Body of pancreas (tissue), 4 donors: Measurements from ENCODE around the gene FAM83F. TPM values are rescaled to one million over a fixed set of nuclear protein-coding genes. Genes with fewer than 3 reads are reported as not detected.
A peak's percentile ranks its signal among the peaks of the same experiment; 100 is the strongest.

Experiments used
- ATAC-seq: fragments of 150-250 bp; one replicate; pipeline ENCODE4 v1.9.1; 2016
- DNase-seq, 4 donors: peaks; one replicate each; pipeline ENCODE4 v3.0.0-alpha.2; 2019
- H3K27ac ChIP-seq, 4 donors: fragments of 200-600 bp; sonication (generic); 1 replicate in 3 of 4; 2 replicates in 1 of 4; pipeline versions ENCODE4 v1.5.1 to v1.6.1; 2016 to 2019; ENCODE audit warnings: mild to moderate bottlenecking in 1 of 4, mixed read lengths in 1 of 4, moderate library complexity in 1 of 4
- H3K27me3 ChIP-seq, 2 donors: fragments of 200-600 bp; sonication (generic); one replicate each; pipeline ENCODE4 v1.6.0; 2016; ENCODE audit warnings: mild to moderate bottlenecking in 1 of 2
- H3K36me3 ChIP-seq, 2 donors: fragments of 200-600 bp; sonication (generic); replicated peaks in 1 of 2; 2 replicates each; pipeline ENCODE4 v1.5.1; 2016; ENCODE audit warnings: low read depth in 2 of 2; ENCODE audit not compliant: insufficient read depth in 1 of 2
- H3K4me1 ChIP-seq: fragments of 200-600 bp; sonication (generic); one replicate; pipeline ENCODE4 v1.6.0; 2016
- H3K4me3 ChIP-seq, 2 donors: fragments of 200-600 bp; sonication (generic); 1 replicate in 1 of 2; 2 replicates in 1 of 2; pipeline ENCODE4 v1.5.1; 2016 to 2019
- H3K9me3 ChIP-seq, 3 donors: fragments of 200-600 bp; sonication (generic); 1 replicate in 2 of 3; 2 replicates in 1 of 3; pipeline ENCODE4 v1.5.1; 2016
- CTCF ChIP-seq, 7 experiments: fragments of 450-650 bp in 4 of 7; fragments of 200-600 bp in 3 of 7; sonication (generic) in 3 of 7; IDR thresholded peaks; one replicate each; pipeline ENCODE4 v1.5.1; 2016 to 2019; ENCODE audit warnings: antibody characterized with exemption in 7 of 7
- POLR2A ChIP-seq, 3 donors: fragments of 450-650 bp; IDR thresholded peaks; one replicate each; pipeline ENCODE4 v1.6.1; 2016; ENCODE audit warnings: antibody characterized with exemption in 3 of 3, mild to moderate bottlenecking in 2 of 3
- WGBS, 2 donors: methylation state at CpG; one replicate each; pipeline ENCODE4 v1.1.5; 2017; 5-methylcytosine and 5-hydroxymethylcytosine counted together
- intact Hi-C: fragments of 100-400 bp; cut with DNase I; formaldehyde crosslinking; loops from one replicate; pipeline ENCODE4 v1.15.1; 2023
- total RNA-seq, 2 donors: library from RNA; depleted of rRNA; stranded (reverse); fragments of >200 nt; gene quantifications; one replicate each; pipeline ENCODE4 v1.1.0, GENCODE V29; 2016

FAM83F gene
- total RNA-seq, 2 donors from 2014 or later = 8.9 to 9.1 TPM

GRCh38 chr22:39959640-39960447, 34.9 kb upstream of the FAM83F start, which contains the start of gene TMA7B:
Gene TMA7B (plus strand): TSS chr22:39960397. CDS start chr22:39964375, 3,978 bp downstream.
- intact Hi-C loops = no loop called here
- Histone ChIP-seq H3K36me3 (no peaks in the 10 kb centered on the region), H3K27me3 (no peaks in the 10 kb centered on the region), H3K27ac (peak within 1 kb of the TSS in 1 of 4 donors; percentile 39), H3K4me3 (no peak within 1 kb of the TSS), H3K9me3 (no peaks in the 10 kb centered on the region), H3K4me1 (no peaks in the 10 kb centered on the region)
- 74% methylated on average over 13 to 14 of the region's 14 CpGs for WGBS, 2 donors
- DNase-seq (no peak), ATAC-seq (peak; percentile 8)
- no peak for TF ChIP-seq CTCF (IDR thresholded peaks at IDR 0.05)
- no peak for TF ChIP-seq POLR2A (IDR thresholded peaks at IDR 0.05)

- Histone ChIP-seq H3K27ac (peak overlapping the region in 1 of 4 donors; percentile 39), H3K9me3 (no peaks in the 10 kb centered on the region), H3K27me3 (no peaks in the 10 kb centered on the region), H3K4me1 (no peaks in the 10 kb centered on the region), H3K4me3 (no peak overlapping the region), H3K36me3 (no peaks in the 10 kb centered on the region)
- 74 to 89% methylated on average over 13 of the region's 13 CpGs for whole genome bisulfite sequencing, 2 donors
- TF ChIP-seq CTCF (IDR thresholded peaks at IDR 0.05) (no peak), POLR2A (IDR thresholded peaks at IDR 0.05) (no peak)
- intact Hi-C loops = no loop called here
- ATAC-seq = no peak
- peak in 2 of 4 donors; percentile 15 to 61 for DNase-seq
These were observed 33.7 kb upstream of the FAM83F start for GRCh38 chr22:39960791-39961746.

- no peak for DNase-seq
- H3K4me3 ChIP-seq = no peak overlapping the region
- peaks cover 4% of the 10 kb centered on the region for H3K4me1 ChIP-seq
- no peak overlapping the region for H3K27ac ChIP-seq
- H3K27me3 ChIP-seq = no peaks in the 10 kb centered on the region
- no peak for TF ChIP-seq CTCF (IDR thresholded peaks at IDR 0.05)
- TF ChIP-seq POLR2A (IDR thresholded peaks at IDR 0.05) = no peak
- no peaks in the 10 kb centered on the region for H3K9me3 ChIP-seq
- intact Hi-C loops = no loop called here
- 86 to 93% methylated on average over 9 of the region's 9 CpGs for WGBS, 2 donors
- no peak for ATAC-seq
- no peaks in the 10 kb centered on the region for H3K36me3 ChIP-seq
These were observed 32.7 kb upstream of the FAM83F start for GRCh38 chr22:39962071-39962470.

- Histone ChIP-seq H3K9me3 (no peaks in the 10 kb centered on the region), H3K4me1 (peaks cover 25% of the 10 kb centered on the region), H3K27ac (no peak overlapping the region), H3K27me3 (no peaks in the 10 kb centered on the region), H3K4me3 (no peak overlapping the region), H3K36me3 (no peaks in the 10 kb centered on the region)
- DNase-seq (no peak), ATAC-seq (no peak)
- 71 to 76% methylated on average over 5 of the region's 5 CpGs for WGBS, 2 donors
- TF ChIP-seq CTCF (IDR thresholded peaks at IDR 0.05) (no peak), POLR2A (IDR thresholded peaks at IDR 0.05) (no peak)
- intact Hi-C loops = no loop called here
These were observed 29.0 kb upstream of the FAM83F start for GRCh38 chr22:39965748-39966147.
